Vagina (tissue), 2 donors: Measurements from ENCODE around the gene RAD9A.

Source experiments
- POLR2AphosphoS5 ChIP-seq, 2 donors: sonication (generic); formaldehyde crosslinking; IDR thresholded peaks; one replicate each; pipeline ENCODE4 v1.9.0; 2017; ENCODE audit warnings: antibody characterized with exemption in 2 of 2, mild to moderate bottlenecking in 2 of 2, low read depth in 1 of 2; ENCODE audit not compliant: insufficient read depth in 1 of 2
- TF ChIP-seq, protein P1 (sequence below), 3 experiments: fragments of 450-650 bp in 2 of 3; fragments of 200-600 bp in 1 of 3; sonication (generic) in 1 of 3; IDR thresholded peaks; one replicate each; pipeline ENCODE4 v1.5.1; 2017 to 2019; ENCODE audit warnings: antibody characterized with exemption in 3 of 3, mild to moderate bottlenecking in 2 of 3, moderate library complexity in 2 of 3

DNA sequence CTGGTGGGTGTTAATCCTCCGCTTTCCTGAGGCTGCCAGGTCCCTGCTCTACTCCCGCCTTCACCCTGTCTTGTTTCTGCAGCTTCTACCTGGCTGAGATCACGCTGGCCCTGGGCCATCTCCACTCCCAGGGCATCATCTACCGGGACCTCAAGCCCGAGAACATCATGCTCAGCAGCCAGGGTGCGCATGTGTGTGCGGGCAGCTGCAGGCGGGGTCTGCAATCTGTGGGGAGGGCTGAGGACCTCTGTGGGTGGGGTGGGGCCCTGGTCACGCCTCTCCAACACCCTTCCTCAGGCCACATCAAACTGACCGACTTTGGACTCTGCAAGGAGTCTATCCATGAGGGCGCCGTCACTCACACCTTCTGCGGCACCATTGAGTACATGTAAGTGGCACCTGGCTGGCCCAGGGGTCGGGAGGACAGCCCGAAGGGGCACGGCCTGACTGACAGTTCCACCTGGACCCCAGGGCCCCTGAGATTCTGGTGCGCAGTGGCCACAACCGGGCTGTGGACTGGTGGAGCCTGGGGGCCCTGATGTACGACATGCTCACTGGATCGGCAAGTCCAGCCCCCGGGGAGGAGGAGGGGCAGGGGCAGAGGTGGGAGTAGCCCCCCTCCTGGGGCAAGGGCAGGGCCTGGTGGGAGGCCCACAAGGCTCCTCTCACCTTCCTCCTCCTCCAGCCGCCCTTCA, 41.0 kb downstream of the RAD9A start:
- TF ChIP-seq POLR2AphosphoS5 (IDR thresholded peaks at IDR 0.05; ENCODE audit: insufficient read depth in 1 of 2, low read depth in 1 of 2): no peak
- TF ChIP-seq, protein P1, sequence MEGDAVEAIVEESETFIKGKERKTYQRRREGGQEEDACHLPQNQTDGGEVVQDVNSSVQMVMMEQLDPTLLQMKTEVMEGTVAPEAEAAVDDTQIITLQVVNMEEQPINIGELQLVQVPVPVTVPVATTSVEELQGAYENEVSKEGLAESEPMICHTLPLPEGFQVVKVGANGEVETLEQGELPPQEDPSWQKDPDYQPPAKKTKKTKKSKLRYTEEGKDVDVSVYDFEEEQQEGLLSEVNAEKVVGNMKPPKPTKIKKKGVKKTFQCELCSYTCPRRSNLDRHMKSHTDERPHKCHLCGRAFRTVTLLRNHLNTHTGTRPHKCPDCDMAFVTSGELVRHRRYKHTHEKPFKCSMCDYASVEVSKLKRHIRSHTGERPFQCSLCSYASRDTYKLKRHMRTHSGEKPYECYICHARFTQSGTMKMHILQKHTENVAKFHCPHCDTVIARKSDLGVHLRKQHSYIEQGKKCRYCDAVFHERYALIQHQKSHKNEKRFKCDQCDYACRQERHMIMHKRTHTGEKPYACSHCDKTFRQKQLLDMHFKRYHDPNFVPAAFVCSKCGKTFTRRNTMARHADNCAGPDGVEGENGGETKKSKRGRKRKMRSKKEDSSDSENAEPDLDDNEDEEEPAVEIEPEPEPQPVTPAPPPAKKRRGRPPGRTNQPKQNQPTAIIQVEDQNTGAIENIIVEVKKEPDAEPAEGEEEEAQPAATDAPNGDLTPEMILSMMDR (IDR thresholded peaks at IDR 0.05): no peak
